Loucy (cell line): ENCODE data around the gene MOV10.
A peak's percentile ranks its signal among the peaks of the same experiment; 100 is the strongest.

Experiments used
- H2AFZ ChIP-seq: fragments of 200-600 bp; sonication (generic); 2 replicates; pipeline ENCODE4 v1.6.0; 2016; ENCODE audit warnings: antibody characterized with exemption, mild to moderate bottlenecking, low read length, moderate library complexity
- H3F3A ChIP-seq: fragments of 200-600 bp; 2 replicates; pipeline ENCODE4 v1.6.0; 2016; ENCODE audit warnings: antibody characterized with exemption, low read depth, mild to moderate bottlenecking
- H3K27me3 ChIP-seq: fragments of 200-600 bp; sonication (generic); 2 replicates; pipeline ENCODE4 v1.6.1; 2014; ENCODE audit warnings: low read length, mild to moderate bottlenecking; ENCODE audit not compliant: insufficient read depth, poor library complexity, severe bottlenecking
- H3K36me3 ChIP-seq: fragments of 200-600 bp; sonication (generic); 2 replicates; pipeline ENCODE4 v1.6.1; 2016; ENCODE audit warnings: low read length; ENCODE audit not compliant: insufficient read depth
- H3K4me1 ChIP-seq: fragments of 200-600 bp; sonication (generic); 2 replicates; pipeline ENCODE4 v1.5.1; 2014; ENCODE audit warnings: low read length, mild to moderate bottlenecking; ENCODE audit not compliant: insufficient read depth, poor library complexity, severe bottlenecking
- H3K4me2 ChIP-seq: fragments of 200-600 bp; sonication (generic); 2 replicates; pipeline ENCODE4 v1.6.0; 2014; ENCODE audit warnings: antibody characterized with exemption, low read length, low read depth, mild to moderate bottlenecking; ENCODE audit not compliant: poor library complexity, severe bottlenecking
- H3K4me3 ChIP-seq: fragments of 200-600 bp; sonication (generic); 2 replicates; pipeline ENCODE4 v1.5.1; 2014; ENCODE audit warnings: low read length, mild to moderate bottlenecking, mixed read lengths; ENCODE audit not compliant: poor library complexity, severe bottlenecking
- H3K79me2 ChIP-seq: fragments of 200-600 bp; sonication (generic); 2 replicates; pipeline ENCODE4 v1.6.1; 2014; ENCODE audit warnings: low read length; ENCODE audit not compliant: insufficient read depth
- H3K9ac ChIP-seq: fragments of 200-600 bp; sonication (generic); 2 replicates; pipeline ENCODE4 v1.6.0; 2014; ENCODE audit warnings: mild to moderate bottlenecking, low read depth, low read length, moderate library complexity; ENCODE audit not compliant: poor library complexity, severe bottlenecking
- H3K9me2 ChIP-seq: fragments of 200-600 bp; sonication (generic); replicated peaks from 2 replicates; pipeline ENCODE4 v1.6.1; 2016; ENCODE audit warnings: low read depth, low read length, mixed read lengths
- H3K9me3 ChIP-seq: fragments of 200-600 bp; sonication (generic); 2 replicates; pipeline ENCODE4 v1.6.1; 2014; ENCODE audit warnings: mild to moderate bottlenecking, antibody characterized with exemption, low read length, low read depth; ENCODE audit not compliant: insufficient read depth
- H4K20me1 ChIP-seq: fragments of 200-600 bp; sonication (generic); 2 replicates; pipeline ENCODE4 v1.6.0; 2014; ENCODE audit warnings: antibody characterized with exemption, low read length, mild to moderate bottlenecking; ENCODE audit not compliant: insufficient read depth, poor library complexity, severe bottlenecking
- EZH2phosphoT487 ChIP-seq: fragments of 200-600 bp; IDR thresholded peaks from 2 replicates; pipeline ENCODE4 v1.6.1; 2018; ENCODE audit warnings: antibody characterized with exemption, mild to moderate bottlenecking, moderate library complexity, borderline replicate concordance
- TF ChIP-seq, protein P1 (sequence below): fragments of 200-600 bp; sonication (generic); conservative IDR thresholded peaks from 2 replicates; pipeline ENCODE4 v1.5.1; 2014; ENCODE audit warnings: mild to moderate bottlenecking, antibody characterized with exemption, low read length

The MOV10 gene

DNA sequence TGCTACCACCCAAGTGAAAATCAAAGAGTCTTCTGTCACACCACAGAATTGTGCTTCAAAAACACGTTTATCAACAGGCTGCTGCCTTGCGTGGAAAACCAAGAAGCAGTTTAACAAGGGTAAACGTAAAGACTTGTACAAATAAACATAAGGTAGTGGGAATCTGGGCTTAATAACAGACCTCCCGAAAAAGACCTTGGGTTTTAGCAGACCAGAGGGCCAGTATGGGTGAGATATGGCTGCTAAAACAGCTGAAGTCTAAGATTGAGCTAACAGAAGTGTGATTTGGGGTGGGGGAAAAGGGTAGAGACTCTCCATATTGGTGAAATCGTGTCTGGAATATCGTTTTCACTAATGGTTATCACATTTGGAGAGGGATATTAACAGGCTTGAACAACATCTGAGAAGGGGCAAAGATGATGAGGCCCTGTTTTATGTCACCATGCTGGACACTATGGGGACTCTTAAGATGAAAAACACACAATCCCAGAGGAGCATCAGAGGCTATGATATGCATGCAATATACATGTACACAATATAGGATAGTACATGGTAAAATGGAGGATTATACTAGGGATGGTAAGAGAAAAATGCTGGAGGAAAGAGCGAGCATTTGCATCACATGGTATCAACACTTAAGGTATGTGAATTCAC, 1.4 kb downstream of the MOV10 start:
- H3F3A ChIP-seq: peaks cover 6% of the 10 kb centered on the region; the same call in 1 of the 2 replicates
- H3K79me2 ChIP-seq: peaks cover 43% of the 10 kb centered on the region
- H3K4me2 ChIP-seq: peak overlapping the region; percentile 94
- peak overlapping the region; percentile 87 for H3K9ac ChIP-seq
- H3K9me3 ChIP-seq: no peaks in the 10 kb centered on the region
- H4K20me1 ChIP-seq: peaks cover 20% of the 10 kb centered on the region
- no peaks in the 10 kb centered on the region for H3K27me3 ChIP-seq
- no peaks in the 10 kb centered on the region for H3K9me2 ChIP-seq
- H2AFZ ChIP-seq: peak overlapping the region; percentile 87; the same call in 1 of the 2 replicates
- peaks cover 43% of the 10 kb centered on the region for H3K4me1 ChIP-seq
- no peak for TF ChIP-seq EZH2phosphoT487
- TF ChIP-seq, protein P1, sequence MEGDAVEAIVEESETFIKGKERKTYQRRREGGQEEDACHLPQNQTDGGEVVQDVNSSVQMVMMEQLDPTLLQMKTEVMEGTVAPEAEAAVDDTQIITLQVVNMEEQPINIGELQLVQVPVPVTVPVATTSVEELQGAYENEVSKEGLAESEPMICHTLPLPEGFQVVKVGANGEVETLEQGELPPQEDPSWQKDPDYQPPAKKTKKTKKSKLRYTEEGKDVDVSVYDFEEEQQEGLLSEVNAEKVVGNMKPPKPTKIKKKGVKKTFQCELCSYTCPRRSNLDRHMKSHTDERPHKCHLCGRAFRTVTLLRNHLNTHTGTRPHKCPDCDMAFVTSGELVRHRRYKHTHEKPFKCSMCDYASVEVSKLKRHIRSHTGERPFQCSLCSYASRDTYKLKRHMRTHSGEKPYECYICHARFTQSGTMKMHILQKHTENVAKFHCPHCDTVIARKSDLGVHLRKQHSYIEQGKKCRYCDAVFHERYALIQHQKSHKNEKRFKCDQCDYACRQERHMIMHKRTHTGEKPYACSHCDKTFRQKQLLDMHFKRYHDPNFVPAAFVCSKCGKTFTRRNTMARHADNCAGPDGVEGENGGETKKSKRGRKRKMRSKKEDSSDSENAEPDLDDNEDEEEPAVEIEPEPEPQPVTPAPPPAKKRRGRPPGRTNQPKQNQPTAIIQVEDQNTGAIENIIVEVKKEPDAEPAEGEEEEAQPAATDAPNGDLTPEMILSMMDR: no peak
- H3K36me3 ChIP-seq: peaks cover 15% of the 10 kb centered on the region; the same call in 1 of the 2 replicates
- peak overlapping the region; percentile 97 for H3K4me3 ChIP-seq

DNA sequence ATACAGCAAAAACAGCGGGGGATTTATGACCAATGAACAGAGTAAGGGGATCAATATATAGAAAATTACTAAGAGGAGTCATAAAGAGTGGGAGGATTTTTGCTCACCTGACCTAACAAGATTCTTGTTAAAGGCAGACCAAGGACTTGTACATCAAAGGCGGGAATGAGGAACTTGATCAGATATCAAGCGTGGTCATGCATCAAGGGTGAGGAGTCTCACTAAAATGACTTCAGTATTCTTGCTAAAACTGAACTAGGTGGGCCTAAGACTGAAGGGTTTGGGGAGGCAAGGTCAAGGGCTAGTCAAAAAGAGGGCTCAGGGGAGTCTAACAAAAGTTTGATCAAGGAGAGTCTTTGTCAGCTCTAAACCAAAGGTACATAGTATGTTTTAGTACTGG, 2.1 kb downstream of the MOV10 start:
- Histone ChIP-seq H3K36me3 (peaks cover 9% of the 10 kb centered on the region; the same call in 1 of the 2 replicates), H3K9ac (peak overlapping the region; percentile 87), H3K27me3 (no peaks in the 10 kb centered on the region), H3K4me1 (peaks cover 43% of the 10 kb centered on the region), H3K4me2 (peak overlapping the region; percentile 94), H2AFZ (no peak overlapping the region), H3K79me2 (peaks cover 43% of the 10 kb centered on the region), H3F3A (peaks cover 6% of the 10 kb centered on the region; the same call in 1 of the 2 replicates), H3K9me2 (no peaks in the 10 kb centered on the region), H3K9me3 (no peaks in the 10 kb centered on the region), H4K20me1 (peaks cover 20% of the 10 kb centered on the region), H3K4me3 (peak overlapping the region; percentile 97)
- TF ChIP-seq, protein P1: no peak
- no peak for TF ChIP-seq EZH2phosphoT487

DNA sequence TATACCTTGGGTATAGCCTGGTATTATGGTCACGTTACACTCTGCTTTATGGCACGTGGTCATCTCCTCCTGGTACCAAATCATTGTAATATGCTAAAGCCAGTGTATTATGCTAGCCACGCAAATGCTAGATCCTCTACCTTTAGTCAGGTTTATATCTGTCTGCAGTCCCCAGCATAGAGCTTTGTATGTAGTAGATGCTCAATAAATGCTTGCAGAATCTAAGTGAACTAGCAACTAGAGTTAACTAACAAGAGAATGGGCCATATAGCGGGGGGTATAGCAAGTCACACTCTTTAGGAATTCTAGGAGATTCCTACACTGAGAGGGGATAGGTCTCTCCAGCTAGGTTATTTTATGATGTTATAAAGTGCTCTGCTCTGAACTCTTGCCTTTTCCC, 3.0 kb downstream of the MOV10 start:
- no peaks in the 10 kb centered on the region for H3K27me3 ChIP-seq
- peak overlapping the region; percentile 87 for H3K9ac ChIP-seq
- peak overlapping the region; percentile 94 for H3K4me2 ChIP-seq
- peak overlapping the region; percentile 15 for H3K4me3 ChIP-seq
- TF ChIP-seq, protein P1: no peak
- no peak for TF ChIP-seq EZH2phosphoT487
- H3K9me3 ChIP-seq: no peaks in the 10 kb centered on the region
- peaks cover 43% of the 10 kb centered on the region for H3K79me2 ChIP-seq
- no peaks in the 10 kb centered on the region for H3K9me2 ChIP-seq
- peaks cover under 1% of the 10 kb centered on the region; the same call in 1 of the 2 replicates for H3K36me3 ChIP-seq
- no peak overlapping the region for H2AFZ ChIP-seq
- H4K20me1 ChIP-seq: peaks cover 20% of the 10 kb centered on the region
- peaks cover 43% of the 10 kb centered on the region for H3K4me1 ChIP-seq
- 0 out of 2 replicates have a peak, but pooled peaks cover 6% of the 10 kb centered on the region for H3F3A ChIP-seq
